GM12878 (cell line): Measurements from ENCODE around the gene CCBE1. TPM values are rescaled to one million over a fixed set of nuclear protein-coding genes. Genes with fewer than 3 reads are reported as not detected.

Experiments used
- ATAC-seq: fragments of 200-7000 bp; cut with Tn5 transposase; 3 replicates; pipeline ENCODE4 v1.9.1; 2020; ENCODE audit warnings: mild to moderate bottlenecking, moderate library complexity
- BruUV-seq: library from RNA; stranded (reverse); fragments of 400-500 nt; replicated peaks from 2 replicates; lab custom pipeline; 2021; lab: Mats Ljungman, UMichigan
- CTCF ChIA-PET: fragments of 300-600 bp; sonication (Branson Sonifier 250); formaldehyde crosslinking; extraction: SDS; loops from one replicate; lab custom pipeline; 2021; ENCODE audit warnings: inconsistent platforms; lab: Yijun Ruan, JAX
- POLR2A ChIA-PET: fragments of 350-600 bp; formaldehyde crosslinking; extraction: SDS; loops from one replicate; lab custom pipeline; 2021; ENCODE audit warnings: inconsistent platforms; lab: Charles Lee
- RAD21 ChIA-PET: fragments of 300-600 bp; sonication (Branson Sonifier 250); formaldehyde crosslinking; loops from one replicate; lab custom pipeline; 2023; ENCODE audit warnings: antibody characterized with exemption; ENCODE audit not compliant: unreplicated experiment; lab: Charles Lee
- SMC1A ChIA-PET: fragments of 300-600 bp; sonication (Branson Sonifier 250); formaldehyde crosslinking; loops from one replicate; lab custom pipeline; 2023; ENCODE audit not compliant: unreplicated experiment, uncharacterized antibody; lab: Charles Lee
- DNase-seq: peaks from one replicate; pipeline ENCODE4 v3.0.0-alpha.2; 2011; ENCODE audit warnings: low read depth, low spot score
- FAIRE-seq: peaks from 3 replicates; lab custom pipeline; 2011; peaks lifted over from hg19 to GRCh38; lab: Jason Lieb, UNC
- H2AFZ ChIP-seq: 2 replicates; pipeline ENCODE4 v1.6.0; 2011; ENCODE audit warnings: low read depth, low read length, control low read depth; ENCODE audit not compliant: control insufficient read depth
- H3K27ac ChIP-seq: 2 replicates; pipeline ENCODE4 v1.5.1; 2011; ENCODE audit warnings: control low read depth; ENCODE audit not compliant: control insufficient read depth, insufficient read depth
- H3K27me3 ChIP-seq, 2 experiments: replicated peaks in 1 of 2; 2 replicates each; pipeline versions ENCODE4 v1.6.0 to v1.6.1; 2011; ENCODE audit warnings: low read length in 1 of 2; ENCODE audit not compliant: control insufficient read depth in 2 of 2, insufficient read depth in 2 of 2
- H3K36me3 ChIP-seq, 2 experiments: 2 replicates each; pipeline ENCODE4 v1.5.1; 2011; ENCODE audit warnings: low read length in 1 of 2; ENCODE audit not compliant: control insufficient read depth in 2 of 2, insufficient read depth in 2 of 2
- H3K4me1 ChIP-seq: 2 replicates; pipeline ENCODE4 v1.6.1; 2011; ENCODE audit warnings: mild to moderate bottlenecking, low read length, moderate library complexity, mixed read lengths; ENCODE audit not compliant: control insufficient read depth, insufficient read depth
- H3K4me2 ChIP-seq: 2 replicates; pipeline ENCODE4 v1.6.0; 2011; ENCODE audit warnings: control low read depth; ENCODE audit not compliant: control insufficient read depth, insufficient read depth
- H3K4me3 ChIP-seq: fragments of 200-600 bp; sonication (generic); 2 replicates; pipeline ENCODE4 v1.5.1; 2016
- H3K79me2 ChIP-seq: 2 replicates; pipeline ENCODE4 v1.6.0; 2011; ENCODE audit warnings: low read length; ENCODE audit not compliant: control insufficient read depth, insufficient read depth
- H3K9ac ChIP-seq: 2 replicates; pipeline ENCODE4 v1.8.0; 2011; ENCODE audit warnings: low read length, control low read depth, mixed read lengths; ENCODE audit not compliant: control insufficient read depth, insufficient read depth
- H3K9me3 ChIP-seq: replicated peaks from 3 replicates; pipeline ENCODE4 v1.5.1; 2011; ENCODE audit warnings: mild to moderate bottlenecking, low read length; ENCODE audit not compliant: control insufficient read depth, insufficient read depth
- H4K20me1 ChIP-seq: 2 replicates; pipeline ENCODE4 v1.6.0; 2011; ENCODE audit not compliant: control insufficient read depth, insufficient read depth
- ATF2 ChIP-seq: IDR thresholded peaks from 2 replicates; pipeline ENCODE4 v1.6.1; 2012; ENCODE audit warnings: low read length, inconsistent platforms
- MEF2A ChIP-seq: IDR thresholded peaks from 2 replicates; pipeline ENCODE4 v1.6.1; 2011; ENCODE audit warnings: low read depth, mild to moderate bottlenecking, low read length, moderate library complexity; ENCODE audit not compliant: insufficient read depth
- RELA ChIP-seq: fragments of 450-650 bp; IDR thresholded peaks from 2 replicates; pipeline ENCODE4 v1.8.0; 2014; ENCODE audit warnings: borderline replicate concordance; ENCODE audit not compliant: partially characterized antibody
- RUNX3 ChIP-seq: IDR thresholded peaks from 2 replicates; pipeline ENCODE4 v1.6.1; 2012; ENCODE audit warnings: low read length, inconsistent platforms
- STAT1 ChIP-seq: fragments of 450-650 bp; conservative IDR thresholded peaks from 2 replicates; pipeline ENCODE4 v1.6.1; 2014; ENCODE audit warnings: antibody characterized with exemption, mild to moderate bottlenecking
- TCF7 ChIP-seq: IDR thresholded peaks from 2 replicates; pipeline ENCODE4 v1.6.1; 2014; ENCODE audit warnings: antibody characterized with exemption, borderline replicate concordance
- YBX1 ChIP-seq: fragments of 450-650 bp; IDR thresholded peaks from 2 replicates; pipeline ENCODE4 v1.6.1; 2016; ENCODE audit warnings: antibody characterized with exemption
- WGBS: methylation state at CpG from one replicate; pipeline ENCODE4 v1.1.6; 2016; ENCODE audit warnings: low lambda C conversion rate; ENCODE audit not compliant: insufficient replicate concordance, insufficient coverage; ENCODE audit errors: missing lambda C conversion rate; 5-methylcytosine and 5-hydroxymethylcytosine counted together
- in situ Hi-C: fragments of 300-500 bp; cut with MboI; formaldehyde crosslinking; loops from 9 replicates; pipeline ENCODE4 v1.14.3; 2018; ENCODE audit warnings: mixed read lengths
- intact Hi-C: fragments of 100-400 bp; cut with micrococcal nuclease; formaldehyde crosslinking; loops from one replicate; pipeline ENCODE4 v1.14.2; 2022; ENCODE audit not compliant: unreplicated experiment
- polyA plus RNA-seq, 11 experiments: library from polyadenylated mRNA; depleted of rRNA in 4 of 11; unstranded in 6 of 11; stranded (reverse) in 5 of 11; fragments of >200 nt; fragmentation: Nextera tagmentation in 4 of 11; fragmentation: Illumina TruSeq in 1 of 11; extraction: Ambion mirVana in 4 of 11; extraction: Trizol in 1 of 11; gene quantifications; 1 replicate in 1 of 11; 2 replicates in 10 of 11; pipeline versions ENCODE4 v1.2.1 to v1.2.3, GENCODE V29; 2011 to 2016; ENCODE audit warnings: inconsistent platforms in 2 of 11, missing spikeins in 2 of 11, low read depth in 1 of 11
- total RNA-seq, 4 experiments: library from RNA; depleted of rRNA in 3 of 4; stranded (reverse); fragments of >200 nt in 3 of 4; fragmentation: Illumina TruSeq in 1 of 4; extraction: Trizol in 1 of 4; gene quantifications; 2 replicates each; pipeline versions ENCODE4 v1.2.1 to v1.2.3, GENCODE V29; 2013 to 2021

CCBE1 gene
- total and polyA plus RNA-seq, 10 of the 15 experiments (the other 5 are each of a cell fraction or from before 2014, with no cell fraction given), result 0.03 to 0.49 (median 0.04) TPM; not detected in 7

- Histone ChIP-seq H3K4me1 (no peaks in the 10 kb centered on the region), H3K27me3 (no peaks in the 10 kb centered on the region; a peak in 1 of 4 replicates), H2AFZ (no peak overlapping the region), H3K4me3 (no peak overlapping the region), H3K79me2 (no peaks in the 10 kb centered on the region), H3K27ac (no peak overlapping the region), H3K36me3 (no peaks in the 10 kb centered on the region), H3K4me2 (no peak overlapping the region), H4K20me1 (no peaks in the 10 kb centered on the region), H3K9ac (no peak overlapping the region), H3K9me3 (no peaks in the 10 kb centered on the region)
- ChIA-PET SMC1A (no interaction called here), CTCF (no interaction called here), RAD21 (no interaction called here), POLR2A (no interaction called here)
- BruUV-seq, result no TSS peak
- in situ Hi-C loops, result no loop called here
- FAIRE-seq (no peak), DNase-seq (no peak), ATAC-seq (no peak)
- TF ChIP-seq TCF7, result no peak
- intact Hi-C loops, result loop anchor here (2.0 kb wide), 1 partner anchor 26 kb away; no protein-coding TSS in a partner anchor
- WGBS, result 8% methylated on average over 1 of the region's 1 CpG
Observed at GRCh38 chr18:59674903-59675270, 22.3 kb downstream of the CCBE1 start.

GRCh38 chr18:59674186-59674902 is 22.9 kb downstream of the CCBE1 start:
- ChIA-PET CTCF (interaction anchor here (1.5 kb wide), 1 partner anchor 15 kb away, joined by 4 read pairs; no protein-coding TSS in a partner anchor), SMC1A (no interaction called here), RAD21 (no interaction called here), POLR2A (no interaction called here)
- Histone ChIP-seq H3K36me3 (no peaks in the 10 kb centered on the region), H3K27me3 (no peaks in the 10 kb centered on the region; a peak in 1 of 4 replicates), H3K9me3 (no peaks in the 10 kb centered on the region), H3K4me3 (no peak overlapping the region), H3K9ac (no peak overlapping the region), H3K4me2 (no peak overlapping the region), H3K27ac (no peak overlapping the region), H3K79me2 (no peaks in the 10 kb centered on the region), H4K20me1 (no peaks in the 10 kb centered on the region), H3K4me1 (no peaks in the 10 kb centered on the region), H2AFZ (no peak overlapping the region)
- no TSS peak for BruUV-seq
- TF ChIP-seq MEF2A, result no peak
- no peak for TF ChIP-seq ATF2
- no peak for TF ChIP-seq RUNX3
- no peak for TF ChIP-seq RELA
- no peak for TF ChIP-seq STAT1
- no peak for TF ChIP-seq YBX1
- FAIRE-seq (no peak), ATAC-seq (no peak), DNase-seq (no peak)
- 32% methylated on average over 6 of the region's 6 CpGs for WGBS
- in situ Hi-C loops, result no loop called here
- intact Hi-C loops, result loop anchor here (2.0 kb wide), 1 partner anchor 26 kb away; no protein-coding TSS in a partner anchor
